Astrocyte of the hippocampus (primary cell): Measurements from ENCODE around the gene FGFR4.

Experiments used
- DNase-seq: peaks from one replicate; pipeline ENCODE4 v3.0.0; 2011; ENCODE audit warnings: low read depth, low spot score

Gene FGFR4

GRCh38 chr5:177085985-177086653, 596 bp upstream of the FGFR4 start:
- no peak for DNase-seq

GRCh38 chr5:177087398-177088005, 787 bp downstream of the FGFR4 start:
- no peak for DNase-seq

- DNase-seq = no peak
These were observed 2.4 kb downstream of the FGFR4 start for GRCh38 chr5:177089127-177089526.

- DNase-seq = no peak
These were observed 3.3 kb downstream of the FGFR4 start for GRCh38 chr5:177089825-177090641.

GRCh38 chr5:177090813-177091212, 4.1 kb downstream of the FGFR4 start:
- no peak for DNase-seq

- no peak for DNase-seq
These were observed 4.5 kb downstream of the FGFR4 start for GRCh38 chr5:177091232-177091631.

- DNase-seq = no peak
These were observed 5.7 kb downstream of the FGFR4 start for GRCh38 chr5:177092178-177093081.

- no peak for DNase-seq
These were observed 6.5 kb downstream of the FGFR4 start for GRCh38 chr5:177093082-177093712.

GRCh38 chr5:177093803-177094202, 7.1 kb downstream of the FGFR4 start:
- DNase-seq = no peak

- no peak for DNase-seq
These were observed 7.7 kb downstream of the FGFR4 start for GRCh38 chr5:177094224-177095087.

GRCh38 chr5:177095088-177095669, 8.5 kb downstream of the FGFR4 start:
- DNase-seq = no peak

- no peak for DNase-seq
These were observed 9.7 kb downstream of the FGFR4 start for GRCh38 chr5:177096162-177097015.

- DNase-seq = no peak
These were observed 10.6 kb downstream of the FGFR4 start for GRCh38 chr5:177097016-177097985.

GRCh38 chr5:177098120-177098469, 11.4 kb downstream of the FGFR4 start:
- DNase-seq = no peak

- DNase-seq = no peak
These were observed 11.9 kb downstream of the FGFR4 start for GRCh38 chr5:177098470-177099141.

- no peak for DNase-seq
These were observed 12.8 kb downstream of the FGFR4 start for GRCh38 chr5:177099422-177100093.

- DNase-seq = no peak
These were observed 14.0 kb downstream of the FGFR4 start for GRCh38 chr5:177100714-177101121.
